ENCODE results near the gene CDH15. TPM values are rescaled to one million over a fixed set of nuclear protein-coding genes. Genes with fewer than 3 reads are reported as not detected.

Gene CDH15
- total and polyA plus RNA-seq, 9 of the 15 experiments (the other 6 are each of a cell fraction or from before 2014, with no cell fraction given): 0.07 to 0.18 TPM; not detected in 7

GRCh38 chr16:89167425-89167941 lies 4.1 kb upstream of the CDH15 start:
- Histone ChIP-seq H3K4me1 (replicated peaks in 1 of 2; ENCODE audit: control insufficient read depth in 2 of 2, insufficient read depth in 2 of 2, low read length in 2 of 2) (peaks cover 18 to 83% of the 10 kb centered on the region in 2 experiments), H2AFZ (ENCODE audit: low read depth, low read length) (peak overlapping the region; percentile 89), H3K4me3 (no peak overlapping the region), H3K9me1 (ENCODE audit: control insufficient read depth, insufficient read depth, low read length) (no peaks in the 10 kb centered on the region), H3K4me2 (ENCODE audit: insufficient read depth, low read length) (peak overlapping the region; percentile 37), H3K79me2 (ENCODE audit: control insufficient read depth, insufficient read depth, low read length) (no peaks in the 10 kb centered on the region), H3K9me3 (replicated peaks; ENCODE audit: control insufficient read depth, insufficient read depth, low read depth, low read length) (no peaks in the 10 kb centered on the region), H3K27ac (ENCODE audit: extremely low read depth, low read depth, low read length) (peak overlapping the region; percentile 57; the same call in 1 of the 3 replicates), H3K27me3 (ENCODE audit: control insufficient read depth in 2 of 2, insufficient read depth in 2 of 2, low read length in 2 of 2) (peaks cover 0 to under 1% of the 10 kb centered on the region in 2 experiments; a peak in 1 of 5 replicates), H4K20me1 (replicated peaks; ENCODE audit: control insufficient read depth, insufficient read depth, low read length) (0 out of 2 replicates have a peak, but pooled peaks cover 3% of the 10 kb centered on the region), H3K36me3 (ENCODE audit: control insufficient read depth, insufficient read depth, low read length) (no peaks in the 10 kb centered on the region), H3K9ac (ENCODE audit: insufficient read depth in 1 of 2, low read depth in 2 of 2, low read length in 2 of 2) (peak overlapping the region; percentile 43 to 80; a peak in 3 of 4 replicates)
- no TSS peak for BruUV-seq (replicated peaks)
- DNase-seq (ENCODE audit: extremely low read depth in 1 of 4, low spot score in 3 of 4) (peak; percentile 85 to 90 (median 88)), ATAC-seq (peak; percentile 71), FAIRE-seq (peak; percentile 19)
- in situ Hi-C loops (cut with MboI) (loop anchor here (5.0 kb wide), 1 partner anchor 355 kb away; the partner anchor contains the start of gene APRT), intact Hi-C loops (cut with micrococcal nuclease) (loop anchor here (10.0 kb wide), 1 partner anchor 193 kb away; the partner anchor contains the start of gene CBFA2T3)
- ChIA-PET CTCF (ENCODE audit: low intra/inter-chr PET ratio) (interaction anchor here (0.5 to 2.6 kb wide), 7 partner anchors 8 to 477 kb away, joined by 3 to 21 read pairs (median 4); partner anchors contain the start of gene APRT), POLR2A (interaction anchor here (0.6 to 1.3 kb wide), 4 partner anchors 74 to 368 kb away, joined by 3 to 6 read pairs (median 4); partner anchors contain the start of genes ACSF3, GALNS and TRAPPC2L)
- WGBS (ENCODE audit: insufficient coverage, low coverage, missing lambda C conversion rate): 5% methylated on average over 14 of the region's 18 CpGs
- TF ChIP-seq THAP12 (CRISPR knock-in tag; IDR thresholded peaks at IDR 0.05) (0 out of 2 replicates have a peak, but pooled peaks have one; percentile 5), ZNF23 (CRISPR knock-in tag; IDR thresholded peaks at IDR 0.05) (no peak), TFAM (CRISPR knock-in tag; conservative IDR thresholded peaks at IDR 0.05) (no peak), DACH1 (IDR thresholded peaks at IDR 0.05; ENCODE audit: partially characterized antibody) (no peak), ZNF740 (CRISPR knock-in tag; IDR thresholded peaks at IDR 0.05) (peak; percentile 83), ZNF740 (tag; IDR thresholded peaks at IDR 0.05) (no peak; a peak in 1 of 4 replicates), ZEB2 (IDR thresholded peaks at IDR 0.05) (peak; percentile 8; the same call in 1 of the 2 replicates), FOXJ3 (CRISPR knock-in tag; IDR thresholded peaks at IDR 0.05) (no peak), IRF9 (tag; IDR thresholded peaks at IDR 0.05) (no peak), DNMT1 (IDR thresholded peaks at IDR 0.05) (no peak), NFRKB (IDR thresholded peaks at IDR 0.05; ENCODE audit: low read depth) (no peak; the same call in 1 of the 2 replicates), BACH1 (tag; IDR thresholded peaks at IDR 0.05) (no peak), TRIM24 (IDR thresholded peaks at IDR 0.05) (peak in 1 of 2 experiments; percentile 53; a peak in 2 of 4 replicates)

Measured in K562 (cell line).